ENCODE data around the gene REEP3.

GRCh38 chr10:63525021-63525420, 3.8 kb downstream of the REEP3 start:
- no peak for TF ChIP-seq ARNTL (CRISPR knock-in tag; IDR thresholded peaks at IDR 0.05; ENCODE audit: borderline replicate concordance, low read depth)
- no peak for TF ChIP-seq TOX (CRISPR knock-in tag; IDR thresholded peaks at IDR 0.05; ENCODE audit: borderline replicate concordance)
- TF ChIP-seq, protein P1, sequence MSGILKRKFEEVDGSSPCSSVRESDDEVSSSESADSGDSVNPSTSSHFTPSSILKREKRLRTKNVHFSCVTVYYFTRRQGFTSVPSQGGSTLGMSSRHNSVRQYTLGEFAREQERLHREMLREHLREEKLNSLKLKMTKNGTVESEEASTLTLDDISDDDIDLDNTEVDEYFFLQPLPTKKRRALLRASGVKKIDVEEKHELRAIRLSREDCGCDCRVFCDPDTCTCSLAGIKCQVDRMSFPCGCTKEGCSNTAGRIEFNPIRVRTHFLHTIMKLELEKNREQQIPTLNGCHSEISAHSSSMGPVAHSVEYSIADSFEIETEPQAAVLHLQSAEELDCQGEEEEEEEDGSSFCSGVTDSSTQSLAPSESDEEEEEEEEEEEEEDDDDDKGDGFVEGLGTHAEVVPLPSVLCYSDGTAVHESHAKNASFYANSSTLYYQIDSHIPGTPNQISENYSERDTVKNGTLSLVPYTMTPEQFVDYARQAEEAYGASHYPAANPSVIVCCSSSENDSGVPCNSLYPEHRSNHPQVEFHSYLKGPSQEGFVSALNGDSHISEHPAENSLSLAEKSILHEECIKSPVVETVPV (CRISPR knock-in tag; IDR thresholded peaks at IDR 0.05): no peak
- TF ChIP-seq ZNF70 (CRISPR knock-in tag; IDR thresholded peaks at IDR 0.05): no peak
- no peak for TF ChIP-seq PPARA (CRISPR knock-in tag; IDR thresholded peaks at IDR 0.05; ENCODE audit: borderline replicate concordance)
- no peak for TF ChIP-seq RARB (CRISPR knock-in tag; IDR thresholded peaks at IDR 0.05)
- no peak for TF ChIP-seq ZFP3 (CRISPR knock-in tag; IDR thresholded peaks at IDR 0.05)
- no peak for TF ChIP-seq PATZ1 (CRISPR knock-in tag; IDR thresholded peaks at IDR 0.05; ENCODE audit: borderline replicate concordance)

Data from SK-N-SH treated with all-trans-retinoic acid at 6 μM for 48 hours (cell line).